ENCODE data around the gene CADM4. TPM values are rescaled to one million over a fixed set of nuclear protein-coding genes. Genes with fewer than 3 reads are reported as not detected.
"Not testable (repeated sequence)": the region's sequence is repeated elsewhere in the genome, so short reads cannot be mapped to it uniquely, and the experiment has no call there.

CADM4 gene
- total RNA-seq, 1 donor from 2014 or later, result 9.7 TPM

DNA sequence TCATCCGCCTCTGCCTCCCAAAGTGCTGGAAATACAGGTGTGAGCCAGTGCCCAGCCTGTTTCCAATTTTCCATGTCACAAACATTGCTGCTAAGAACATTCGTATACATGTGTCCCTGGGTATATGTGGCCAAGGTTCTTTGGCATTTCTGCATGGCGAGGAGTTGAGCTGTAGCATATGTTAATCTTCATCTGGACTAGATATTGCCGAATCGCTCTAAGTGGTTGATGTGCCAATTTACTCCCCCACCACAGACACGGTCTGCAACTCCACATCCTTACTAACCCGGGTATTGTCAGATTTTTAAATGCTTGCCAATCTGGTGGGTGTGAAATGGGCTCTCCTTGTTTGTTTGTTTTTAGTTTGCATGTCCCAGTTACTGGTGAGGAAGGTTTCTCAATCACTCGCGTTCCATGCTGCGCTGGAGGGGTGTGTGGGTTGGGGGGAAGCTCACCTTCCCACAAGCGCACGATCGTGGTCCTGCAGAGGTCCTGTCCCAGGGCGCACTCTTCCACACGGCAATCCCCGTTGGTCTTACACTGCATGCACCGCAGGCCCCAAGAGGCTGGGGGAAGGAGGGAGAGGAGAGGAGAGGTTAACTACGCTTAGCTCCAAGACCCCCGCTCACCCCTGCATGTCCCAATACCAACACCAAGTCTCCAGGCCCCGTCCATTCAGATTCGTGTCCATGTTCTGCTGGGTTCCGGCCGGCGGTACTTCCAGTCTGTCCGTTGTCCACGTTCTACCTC, 27.7 kb upstream of the CADM4 start:
- ATAC-seq (no peak), DNase-seq (ENCODE audit: missing footprints) (no peak)
- intact Hi-C loops (cut with DNase I), result loop anchor here (5.0 kb wide), 1 partner anchor 135 kb away; the partner anchor contains the start of gene ZNF575

- intact Hi-C loops (cut with DNase I), result no loop called here
- DNase-seq (ENCODE audit: missing footprints), result no peak
- ATAC-seq, result no peak
These were observed 24.4 kb upstream of the CADM4 start for GRCh38 chr19:43664018-43664417.

GRCh38 chr19:43662487-43662886, 22.8 kb upstream of the CADM4 start:
- DNase-seq (ENCODE audit: missing footprints), result no peak
- intact Hi-C loops (cut with DNase I), result no loop called here
- ATAC-seq, result no peak

DNA sequence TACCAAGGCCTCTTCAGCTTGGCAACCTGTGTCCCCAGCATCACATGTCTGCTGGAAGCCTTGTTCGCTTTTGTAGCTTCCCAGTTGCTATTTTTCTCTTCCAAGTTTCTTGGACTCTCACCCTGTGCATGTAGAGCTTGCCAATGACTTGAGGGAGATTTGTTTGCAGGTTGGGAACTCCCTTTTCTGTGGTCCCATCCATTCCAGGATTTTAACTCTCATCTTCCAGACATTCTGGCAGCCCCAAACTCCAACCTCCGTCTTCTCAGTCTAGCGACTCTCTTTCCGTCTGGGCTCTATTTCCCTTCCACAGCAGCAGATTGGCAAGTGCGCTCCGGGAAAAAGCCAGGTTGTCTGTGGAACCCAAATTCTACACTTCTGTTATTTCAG, 21.3 kb upstream of the CADM4 start:
- intact Hi-C loops (cut with DNase I), result no loop called here
- ATAC-seq (no peak), DNase-seq (ENCODE audit: missing footprints) (no peak)

GRCh38 chr19:43660301-43660970, 20.8 kb upstream of the CADM4 start:
- intact Hi-C loops (cut with DNase I), result no loop called here
- DNase-seq (ENCODE audit: missing footprints), result no peak
- ATAC-seq, result no peak

DNA sequence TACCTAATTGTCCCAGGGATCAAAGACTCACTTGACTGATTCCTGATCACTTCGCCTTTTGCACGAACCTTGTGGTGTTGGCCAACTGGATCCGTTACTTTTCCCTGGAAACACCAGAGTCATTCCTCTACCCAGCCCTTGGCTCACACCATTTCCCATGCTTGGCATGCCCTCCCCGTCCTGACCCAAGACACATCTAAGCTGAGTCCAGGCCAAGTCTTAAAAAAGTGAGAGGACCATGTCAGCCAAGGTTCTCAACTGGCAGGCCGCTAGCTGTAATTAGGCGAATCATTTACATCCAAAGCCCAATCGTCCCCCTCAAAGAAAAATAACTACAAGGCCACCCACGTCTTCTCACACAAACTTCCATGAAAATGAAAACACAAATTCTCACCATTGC, 18.8 kb upstream of the CADM4 start:
- ATAC-seq (no peak), DNase-seq (ENCODE audit: missing footprints) (no peak)
- intact Hi-C loops (cut with DNase I), result no loop called here

GRCh38 chr19:43658001-43658400, 18.4 kb upstream of the CADM4 start:
- intact Hi-C loops (cut with DNase I), result no loop called here
- no peak for ATAC-seq
- no peak for DNase-seq (ENCODE audit: missing footprints)

DNA sequence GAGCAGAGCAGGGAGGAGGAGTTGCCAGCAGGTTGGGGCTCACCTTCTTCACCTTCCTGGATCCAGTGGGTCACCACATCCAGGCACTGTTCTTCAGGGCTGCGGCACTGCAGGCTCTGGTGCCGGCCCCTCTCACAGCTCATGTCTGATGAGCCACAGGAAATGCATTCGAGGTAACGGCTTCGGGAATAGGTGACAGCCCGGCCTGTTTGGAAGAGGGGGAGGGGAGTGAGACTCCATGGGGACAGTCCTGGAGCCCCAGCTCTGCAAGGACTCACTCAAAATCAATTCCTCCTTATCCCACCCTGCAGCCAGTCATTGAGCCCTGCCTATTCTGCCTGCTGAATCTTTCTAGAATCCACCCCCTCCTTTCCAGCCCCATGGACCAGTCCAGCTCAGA, 16.8 kb upstream of the CADM4 start:
- DNase-seq (ENCODE audit: missing footprints), result no peak
- intact Hi-C loops (cut with DNase I), result no loop called here
- ATAC-seq, result no peak

DNA sequence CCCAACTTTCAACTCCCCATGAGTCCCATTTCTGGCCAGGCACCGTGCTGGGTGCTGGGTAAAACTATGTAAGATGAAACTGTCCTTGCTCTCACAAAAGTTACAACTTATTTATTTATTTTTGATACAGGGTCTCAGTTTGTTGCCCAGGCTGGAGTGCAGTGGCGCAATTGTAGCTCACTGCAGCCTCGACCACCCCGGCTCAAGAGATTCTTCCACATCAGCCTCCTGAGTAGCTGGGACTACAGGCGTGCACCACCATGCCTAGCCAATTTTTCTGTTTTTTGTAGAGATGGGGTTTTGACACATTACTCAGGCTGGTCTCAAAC, 12.9 kb upstream of the CADM4 start:
- ATAC-seq (no peak), DNase-seq (ENCODE audit: missing footprints) (no peak)
- intact Hi-C loops (cut with DNase I), result no loop called here

- intact Hi-C loops (cut with DNase I), result no loop called here
- DNase-seq (ENCODE audit: missing footprints), result no peak
- peak; percentile 71 for ATAC-seq
These were observed 12.3 kb upstream of the CADM4 start for GRCh38 chr19:43651758-43652545.

DNA sequence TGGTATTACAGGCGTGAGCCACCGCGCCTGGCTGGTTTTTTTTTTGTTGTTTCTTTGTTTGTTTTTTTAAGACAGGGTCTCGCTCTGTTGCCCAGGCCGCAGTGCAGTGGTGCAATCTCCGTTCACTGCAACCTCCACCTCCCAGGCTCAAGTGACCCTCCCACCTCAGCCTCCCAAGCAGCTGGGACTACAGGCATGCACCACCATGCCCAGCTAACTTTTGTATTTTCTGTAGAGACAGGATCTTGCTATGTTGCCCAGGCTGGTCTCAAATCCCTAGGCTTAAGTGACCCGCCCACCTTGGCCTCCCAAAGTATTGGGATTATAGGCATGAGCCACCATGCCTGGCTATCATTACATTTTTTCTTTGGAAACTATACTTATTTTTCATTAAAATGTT, 10.6 kb upstream of the CADM4 start:
- intact Hi-C loops (cut with DNase I); ATAC-seq: not testable (repeated sequence)

DNA sequence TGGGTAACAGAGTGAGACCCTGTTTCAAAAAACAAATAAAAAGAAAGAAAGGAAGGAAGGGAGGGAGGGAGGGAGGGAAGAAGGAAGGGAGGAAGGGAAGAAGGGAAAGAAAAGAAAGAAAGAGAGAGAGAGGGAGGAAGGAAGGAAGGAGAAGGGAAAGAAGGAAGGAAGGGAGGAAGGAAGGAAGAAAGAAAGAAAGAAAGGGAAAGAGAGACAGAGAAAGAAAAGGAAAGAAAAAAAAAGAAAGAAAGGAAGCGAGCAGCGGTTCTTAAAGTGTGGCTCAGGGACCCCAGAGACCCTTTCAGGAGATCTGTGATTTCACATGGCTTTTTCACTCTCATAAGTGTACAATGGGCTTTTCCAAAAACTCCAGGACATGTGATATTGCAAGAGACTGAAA, 9.9 kb upstream of the CADM4 start:
- DNase-seq (ENCODE audit: missing footprints) (no peak), ATAC-seq (no peak)
- intact Hi-C loops (cut with DNase I), result no loop called here

More for the DNA sequence above, 10.6 kb upstream of the CADM4 start:
- not testable (repeated sequence) for DNase-seq (ENCODE audit: missing footprints)

GRCh38 chr19:43648633-43649032, 9.0 kb upstream of the CADM4 start:
- intact Hi-C loops (cut with DNase I), result no loop called here
- DNase-seq (ENCODE audit: missing footprints) (no peak), ATAC-seq (no peak)

DNA sequence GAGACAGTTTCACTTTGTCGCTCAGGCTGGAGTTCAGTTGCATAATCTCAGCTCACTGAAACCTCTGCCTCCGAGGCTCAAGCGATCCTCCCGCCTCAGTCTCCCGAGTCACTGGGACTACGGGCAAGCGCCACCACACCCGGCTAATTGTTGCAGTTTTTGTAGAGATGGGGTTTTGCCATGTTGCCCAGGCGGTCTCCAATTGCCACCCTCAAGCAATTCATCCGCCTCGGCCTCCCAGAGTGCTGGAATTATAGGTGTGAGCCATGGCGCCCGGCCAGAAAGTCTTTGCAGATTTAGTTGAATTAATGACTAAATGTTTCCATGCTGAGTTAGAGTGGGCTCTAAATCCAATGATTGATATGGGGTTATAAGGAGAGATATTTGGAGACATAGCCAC, 4.5 kb upstream of the CADM4 start:
- ATAC-seq (no peak), DNase-seq (ENCODE audit: missing footprints) (no peak)
- intact Hi-C loops (cut with DNase I), result no loop called here

DNA sequence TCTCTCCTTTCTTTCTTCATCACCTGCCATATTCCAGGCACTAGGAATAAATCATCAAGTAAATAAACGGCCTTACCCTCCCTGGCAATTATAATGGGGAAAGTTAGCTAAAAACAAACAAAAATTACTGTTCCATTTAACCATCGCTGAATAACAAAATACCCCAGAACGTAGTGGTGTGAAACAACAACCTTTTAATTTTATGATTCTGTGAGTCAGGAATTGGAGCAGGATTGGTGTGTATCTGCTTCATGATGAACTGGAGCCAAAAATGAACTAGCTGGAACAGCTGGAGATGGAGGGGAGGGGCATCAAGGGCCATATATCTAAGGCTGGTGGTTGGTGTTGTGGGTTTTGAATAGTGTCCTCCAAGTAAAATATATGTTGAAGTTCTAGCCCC, 3.7 kb upstream of the CADM4 start:
- intact Hi-C loops (cut with DNase I), result no loop called here
- DNase-seq (ENCODE audit: missing footprints) (no peak), ATAC-seq (no peak)

- ATAC-seq, result no peak
- no peak for DNase-seq (ENCODE audit: missing footprints)
- intact Hi-C loops (cut with DNase I), result no loop called here
These were observed 2.9 kb upstream of the CADM4 start for GRCh38 chr19:43642531-43642930.

DNA sequence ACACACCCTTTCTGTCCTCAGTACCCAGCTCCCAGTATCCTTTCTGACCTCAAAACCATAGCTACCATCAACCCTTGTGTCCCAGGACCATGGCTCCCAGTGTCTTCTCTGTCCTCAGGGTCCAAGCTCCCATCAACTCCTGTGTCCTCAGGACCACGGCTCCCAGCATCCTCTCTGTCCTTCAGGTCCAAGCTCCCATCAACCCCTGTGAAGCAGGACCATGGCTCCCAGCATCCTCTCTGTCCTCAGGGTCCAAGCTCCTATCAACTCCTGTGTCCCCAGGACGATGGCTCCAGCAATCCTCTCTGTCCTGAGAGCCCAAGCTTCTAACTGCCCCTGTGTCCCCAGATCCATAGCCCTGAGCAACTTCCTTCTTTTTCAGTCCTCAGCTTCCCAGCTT, 1.7 kb upstream of the CADM4 start:
- ATAC-seq (no peak), DNase-seq (ENCODE audit: missing footprints) (no peak)
- intact Hi-C loops (cut with DNase I), result no loop called here

DNA sequence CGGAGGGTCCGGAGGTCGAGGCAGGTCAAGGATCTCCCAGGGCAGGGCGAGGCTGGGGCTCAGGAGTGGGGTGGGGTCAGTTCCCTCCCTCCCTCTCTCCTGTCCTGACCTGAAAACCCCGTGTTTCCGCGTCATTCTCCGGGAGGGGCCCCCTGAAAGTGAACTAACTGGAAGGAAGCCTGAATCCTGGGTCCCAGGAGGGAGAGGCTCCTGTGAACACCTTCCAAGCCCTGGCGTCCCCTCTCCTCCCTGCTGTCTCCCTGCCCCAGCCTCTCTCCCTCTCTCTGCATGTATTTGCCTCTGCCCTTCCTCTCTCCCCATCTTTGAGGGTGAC, 741 bp upstream of the CADM4 start:
- intact Hi-C loops (cut with DNase I), result no loop called here
- ATAC-seq, result no peak

GRCh38 chr19:43638995-43639518, 593 bp downstream of the CADM4 start:
- intact Hi-C loops (cut with DNase I), result no loop called here

More for the DNA sequence above, 741 bp upstream of the CADM4 start:
- DNase-seq (ENCODE audit: missing footprints), result no peak

More at GRCh38 chr19:43638995-43639518, 593 bp downstream of the CADM4 start:
- ATAC-seq, result no peak
- no peak for DNase-seq (ENCODE audit: missing footprints)
